Activated CD4-positive, alpha-beta T cell treated with anti-CD3 and anti-CD28 coated beads, Interleukin-2, amount 10 ng/mL, durations not matched to agents 7 days and 5 days (primary cell): Measurements from ENCODE around the gene RMI1. TPM values are rescaled to one million over a fixed set of nuclear protein-coding genes. Genes with fewer than 3 reads are reported as not detected.
"Not testable (repeated sequence)": the region's sequence is repeated elsewhere in the genome, so short reads cannot be mapped to it uniquely, and the experiment has no call there.

Source experiments
- CTCF ChIA-PET: fragments of 350-600 bp; sonication (Branson Sonifier 250); formaldehyde crosslinking; loops from one replicate; lab custom pipeline; 2021; ENCODE audit warnings: antibody characterized with exemption; lab: Charles Lee
- POLR2A ChIA-PET: fragments of 350-600 bp; sonication (Branson Sonifier 250); formaldehyde crosslinking; loops from one replicate; lab custom pipeline; 2021; ENCODE audit warnings: antibody characterized with exemption; lab: Charles Lee
- DNase-seq: peaks from one replicate; pipeline ENCODE4 v3.0.0-alpha.2; 2020
- H3K27ac Mint-ChIP-seq: one replicate; pipeline ENCODE4 v1.8.0; 2021; ENCODE audit warnings: mild to moderate bottlenecking, moderate library complexity, mixed read lengths
- H3K27me3 Mint-ChIP-seq: one replicate; pipeline ENCODE4 v1.8.0; 2021; ENCODE audit warnings: mixed read lengths
- H3K36me3 Mint-ChIP-seq: one replicate; pipeline ENCODE4 v1.8.0; 2021; ENCODE audit warnings: low read depth, mixed read lengths
- H3K4me1 Mint-ChIP-seq: one replicate; pipeline ENCODE4 v1.8.0; 2021; ENCODE audit warnings: mixed read lengths
- H3K4me3 Mint-ChIP-seq: one replicate; pipeline ENCODE4 v1.8.0; 2021; ENCODE audit warnings: mild to moderate bottlenecking, moderate library complexity, mixed read lengths
- H3K9me3 Mint-ChIP-seq: one replicate; pipeline ENCODE4 v1.8.0; 2021; ENCODE audit warnings: mixed read lengths
- total RNA-seq, 2 experiments: library from RNA; stranded (reverse); gene quantifications; one replicate each; pipeline ENCODE4 v1.2.3, GENCODE V29; 2021

Gene RMI1
- total RNA-seq, 2 experiments from 2014 or later: 21.2 to 27.8 TPM

DNA sequence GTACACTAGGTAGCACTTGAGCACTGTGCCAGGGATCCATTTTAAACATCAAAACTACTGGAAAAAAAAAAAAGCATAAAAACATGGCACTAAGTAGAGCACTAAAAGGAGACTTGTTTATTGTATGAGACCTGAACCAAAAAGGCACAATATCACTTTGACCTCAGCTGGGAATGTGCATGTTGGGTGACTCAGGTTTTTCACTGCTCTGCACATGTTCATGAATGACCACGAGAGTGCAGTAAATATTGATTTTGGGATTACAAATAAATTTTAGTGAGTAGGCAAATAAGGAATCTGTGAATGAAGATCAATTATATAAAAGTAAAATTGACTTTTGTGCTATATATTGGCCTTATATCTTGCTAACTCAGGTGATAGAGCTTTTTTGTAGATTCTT lies 11.8 kb downstream of the RMI1 start:
- Mint-ChIP-seq H3K4me3 (no peak overlapping the region), H3K27me3 (no peaks in the 10 kb centered on the region), H3K9me3 (no peaks in the 10 kb centered on the region), H3K4me1 (peaks cover 33% of the 10 kb centered on the region), H3K36me3 (peaks cover 37% of the 10 kb centered on the region), H3K27ac (no peak overlapping the region)
- ChIA-PET POLR2A (interaction anchor here (0.7 kb wide), 1 partner anchor 304 kb away, joined by 3 read pairs; no protein-coding TSS in a partner anchor), CTCF (no interaction called here)
- DNase-seq: no peak

DNA sequence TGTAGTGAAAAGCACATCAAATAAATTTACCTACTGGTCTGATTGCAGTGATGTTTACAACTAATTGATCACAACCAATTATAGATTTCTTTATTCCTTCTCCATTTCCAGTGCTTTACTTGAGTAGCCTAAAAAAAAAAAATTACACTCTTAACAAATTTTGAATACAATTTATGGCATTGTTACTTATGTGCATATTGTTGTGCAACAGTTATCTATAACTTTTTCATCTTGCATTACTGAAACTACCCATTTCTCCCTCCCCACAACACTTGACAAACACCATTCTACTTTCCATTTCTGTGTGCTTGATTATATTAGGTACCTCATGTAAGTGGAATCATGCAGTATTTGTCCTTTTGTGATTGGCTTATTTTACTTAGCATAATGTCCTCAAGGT lies 12.3 kb downstream of the RMI1 start:
- Mint-ChIP-seq H3K4me3 (no peak overlapping the region), H3K4me1 (peaks cover 32% of the 10 kb centered on the region), H3K27me3 (no peaks in the 10 kb centered on the region), H3K36me3 (peaks cover 35% of the 10 kb centered on the region), H3K27ac (no peak overlapping the region), H3K9me3 (no peaks in the 10 kb centered on the region)
- no peak for DNase-seq
- ChIA-PET CTCF (interaction anchor here (0.9 kb wide), 1 partner anchor 9 kb away, joined by 3 read pairs; no protein-coding TSS in a partner anchor), POLR2A (no interaction called here)

DNA sequence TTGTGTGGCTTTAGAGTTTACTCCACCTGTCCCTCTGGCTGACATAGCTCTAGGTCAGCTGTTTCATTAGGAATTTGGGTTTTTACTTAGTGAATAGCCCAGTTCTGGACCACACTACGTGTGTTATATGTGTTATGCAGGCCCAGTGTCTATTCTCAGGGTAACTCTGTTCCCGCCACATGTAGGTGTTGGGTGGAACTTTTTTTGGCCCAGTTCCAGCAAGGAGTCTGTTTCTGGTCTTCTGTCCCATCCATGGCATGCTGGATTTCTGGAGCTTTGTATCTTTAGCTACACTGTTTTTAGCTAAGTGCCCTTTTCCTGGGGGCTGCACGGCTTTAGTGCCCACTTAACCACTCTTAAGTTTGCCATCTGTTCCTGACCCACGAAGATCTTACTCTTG lies 15.5 kb downstream of the RMI1 start:
- no peak overlapping the region for H3K4me3 Mint-ChIP-seq
- CTCF ChIA-PET: no interaction called here
- DNase-seq: no peak
- H3K9me3 Mint-ChIP-seq: no peaks in the 10 kb centered on the region
- no peaks in the 10 kb centered on the region for H3K27me3 Mint-ChIP-seq
- peaks cover 17% of the 10 kb centered on the region for H3K36me3 Mint-ChIP-seq
- POLR2A ChIA-PET: no interaction called here
- no peak overlapping the region for H3K27ac Mint-ChIP-seq
- H3K4me1 Mint-ChIP-seq: peaks cover 32% of the 10 kb centered on the region

DNA sequence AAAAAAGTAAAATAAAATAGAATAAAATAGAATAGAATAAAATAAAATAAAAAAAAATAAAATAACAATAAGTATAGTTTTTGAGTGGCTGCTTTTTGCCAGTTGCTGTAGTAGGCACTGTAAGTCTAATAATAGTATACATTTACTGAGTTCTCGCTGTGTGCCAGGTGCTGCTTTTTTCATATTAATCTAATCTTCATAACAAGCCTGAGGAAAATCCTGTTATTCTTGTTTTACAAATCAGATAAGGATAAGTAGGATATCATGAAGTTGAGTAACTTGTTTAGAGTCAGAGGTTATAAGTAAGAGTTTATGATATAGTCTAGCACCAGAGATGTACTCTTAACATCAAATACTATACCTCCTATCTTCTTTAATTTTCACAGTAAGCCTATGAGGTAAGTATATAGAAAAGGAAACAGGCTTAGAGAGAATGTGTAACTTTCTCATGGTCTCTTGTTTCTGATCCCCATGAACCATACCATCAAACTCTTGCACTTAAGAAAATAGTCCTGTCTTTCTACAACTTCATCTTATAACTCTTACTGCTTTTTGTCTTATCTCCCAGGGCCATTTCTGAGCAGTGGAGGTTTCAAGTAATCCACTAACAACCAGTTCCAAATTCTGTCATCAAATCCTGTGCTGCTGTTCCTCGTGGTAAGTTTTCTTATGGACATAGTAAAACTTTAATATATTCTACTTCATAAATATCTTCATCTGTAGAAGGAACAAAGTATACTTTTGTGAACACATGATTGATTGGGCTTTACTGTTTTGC lies 18.7 kb downstream of the RMI1 start:
- Mint-ChIP-seq H3K27ac (peak overlapping the region; percentile 2), H3K9me3 (no peaks in the 10 kb centered on the region), H3K27me3 (no peaks in the 10 kb centered on the region), H3K36me3 (peaks cover 29% of the 10 kb centered on the region), H3K4me1 (peaks cover 32% of the 10 kb centered on the region), H3K4me3 (no peak overlapping the region)
- CTCF ChIA-PET: no interaction called here
- no peak for DNase-seq
- POLR2A ChIA-PET: no interaction called here

DNA sequence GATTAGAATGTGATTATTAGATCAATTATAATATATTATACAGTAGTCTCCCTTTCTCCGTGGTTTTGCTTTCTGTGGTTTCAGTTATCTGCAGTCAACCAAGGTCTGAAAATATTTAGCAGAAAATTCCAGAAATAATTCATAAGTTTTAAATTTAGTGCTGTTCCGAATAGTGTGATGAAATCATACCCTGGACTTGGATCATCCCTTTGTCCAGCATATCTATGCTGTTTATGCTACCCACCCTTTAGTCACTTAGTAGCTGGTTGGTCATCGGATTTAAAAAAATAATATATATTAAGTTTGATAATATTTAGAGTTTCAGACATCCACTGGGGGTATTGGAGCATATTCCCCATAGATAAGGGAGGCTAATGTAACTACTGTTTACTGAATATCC lies 19.6 kb downstream of the RMI1 start:
- CTCF ChIA-PET: no interaction called here
- Mint-ChIP-seq H3K9me3 (no peaks in the 10 kb centered on the region), H3K4me1 (peaks cover 32% of the 10 kb centered on the region), H3K27me3 (no peaks in the 10 kb centered on the region), H3K36me3 (peaks cover 35% of the 10 kb centered on the region), H3K27ac (no peak overlapping the region), H3K4me3 (no peak overlapping the region)
- POLR2A ChIA-PET: no interaction called here
- DNase-seq: no peak

DNA sequence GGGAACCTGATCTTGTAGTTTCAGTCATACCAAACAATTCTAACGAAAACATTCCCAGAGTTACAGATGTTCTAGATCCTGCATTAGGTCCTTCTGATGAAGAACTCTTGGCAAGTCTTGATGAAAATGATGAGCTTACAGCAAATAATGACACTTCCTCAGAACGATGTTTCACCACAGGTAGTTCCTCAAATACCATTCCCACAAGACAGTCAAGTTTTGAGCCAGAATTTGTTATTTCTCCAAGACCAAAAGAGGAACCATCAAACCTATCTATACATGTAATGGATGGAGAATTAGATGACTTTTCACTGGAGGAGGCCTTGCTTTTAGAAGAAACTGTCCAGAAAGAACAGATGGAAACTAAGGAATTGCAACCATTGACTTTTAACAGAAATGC lies 21.0 kb downstream of the RMI1 start:
- no peaks in the 10 kb centered on the region for H3K27me3 Mint-ChIP-seq
- no peak for DNase-seq
- ChIA-PET CTCF (interaction anchor here (0.5 kb wide), 1 partner anchor 213 kb away, joined by 3 read pairs; no protein-coding TSS in a partner anchor), POLR2A (no interaction called here)
- H3K9me3 Mint-ChIP-seq: no peaks in the 10 kb centered on the region
- H3K4me3 Mint-ChIP-seq: no peak overlapping the region
- peaks cover 21% of the 10 kb centered on the region for H3K4me1 Mint-ChIP-seq
- H3K27ac Mint-ChIP-seq: peak overlapping the region; percentile 39
- H3K36me3 Mint-ChIP-seq: peaks cover 30% of the 10 kb centered on the region

DNA sequence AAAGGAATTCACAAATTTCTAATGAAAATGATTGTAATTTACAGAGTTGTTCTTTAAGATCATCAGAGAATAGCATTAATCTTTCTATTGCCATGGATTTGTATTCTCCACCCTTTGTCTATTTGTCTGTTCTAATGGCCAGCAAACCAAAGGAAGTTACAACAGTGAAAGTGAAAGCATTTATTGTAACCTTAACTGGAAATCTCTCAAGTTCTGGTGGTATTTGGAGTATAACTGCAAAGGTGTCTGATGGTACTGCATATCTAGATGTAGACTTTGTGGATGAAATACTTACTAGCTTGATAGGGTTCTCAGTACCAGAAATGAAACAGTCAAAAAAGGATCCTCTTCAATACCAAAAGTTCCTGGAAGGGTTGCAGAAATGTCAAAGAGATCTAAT lies 21.7 kb downstream of the RMI1 start:
- Mint-ChIP-seq H3K27me3 (no peaks in the 10 kb centered on the region), H3K4me1 (peaks cover 19% of the 10 kb centered on the region), H3K4me3 (peak overlapping the region; percentile 4), H3K9me3 (no peaks in the 10 kb centered on the region), H3K36me3 (peaks cover 31% of the 10 kb centered on the region), H3K27ac (peak overlapping the region; percentile 80)
- ChIA-PET CTCF (interaction anchor here (0.9 kb wide), 1 partner anchor 51 kb away, joined by 3 read pairs; no protein-coding TSS in a partner anchor), POLR2A (no interaction called here)
- no peak for DNase-seq

DNA sequence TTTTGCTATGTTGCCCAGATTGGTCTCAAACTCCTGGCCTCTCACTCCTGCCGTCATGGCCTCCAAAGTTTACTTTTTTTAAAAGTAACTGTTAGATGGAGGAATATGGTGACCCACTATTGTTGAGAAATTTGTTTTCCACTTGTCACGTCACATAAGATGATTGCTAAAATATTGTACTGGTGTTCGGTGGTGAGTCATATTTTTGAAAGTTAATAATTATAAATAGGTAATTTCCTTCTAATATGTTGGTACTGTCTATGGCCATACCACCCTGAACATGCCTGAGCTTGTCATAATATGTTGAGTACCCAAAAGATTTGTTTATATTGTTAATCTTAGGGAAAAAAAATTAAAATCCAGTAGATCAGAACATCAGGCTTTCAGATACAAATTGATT lies 22.6 kb downstream of the RMI1 start:
- no peak overlapping the region for H3K4me3 Mint-ChIP-seq
- H3K4me1 Mint-ChIP-seq: peaks cover 17% of the 10 kb centered on the region
- no peaks in the 10 kb centered on the region for H3K27me3 Mint-ChIP-seq
- H3K27ac Mint-ChIP-seq: no peak overlapping the region
- H3K9me3 Mint-ChIP-seq: no peaks in the 10 kb centered on the region
- no peak for DNase-seq
- ChIA-PET POLR2A (no interaction called here), CTCF (interaction anchor here (0.7 to 0.9 kb wide), 2 partner anchors 52 to 302 kb away, joined by 3 read pairs; no protein-coding TSS in a partner anchor)
- peaks cover 32% of the 10 kb centered on the region for H3K36me3 Mint-ChIP-seq

DNA sequence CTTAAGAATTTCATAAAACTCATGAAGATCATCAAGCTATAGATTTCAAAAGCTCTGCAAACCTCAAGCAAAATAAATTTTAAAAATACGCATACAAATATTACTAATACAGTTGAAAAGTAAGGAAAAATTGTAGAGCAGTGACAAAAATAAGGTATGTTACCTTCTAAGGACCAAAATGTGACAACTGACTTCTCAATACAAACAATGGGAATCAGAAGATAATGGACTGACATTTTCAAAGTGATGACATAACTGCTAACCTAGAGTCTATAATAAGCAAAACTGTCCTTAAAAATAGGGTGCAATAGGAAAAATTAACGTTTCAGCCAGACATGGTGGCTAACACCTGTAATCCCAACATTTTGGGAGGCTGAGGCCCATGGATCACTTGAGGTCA lies 27.1 kb downstream of the RMI1 start:
- DNase-seq: no peak
- Mint-ChIP-seq H3K4me3 (no peak overlapping the region), H3K27ac (no peak overlapping the region), H3K36me3 (peaks cover 17% of the 10 kb centered on the region), H3K4me1 (no peaks in the 10 kb centered on the region), H3K27me3 (no peaks in the 10 kb centered on the region), H3K9me3 (no peaks in the 10 kb centered on the region)
- ChIA-PET CTCF (no interaction called here), POLR2A (no interaction called here)

DNA sequence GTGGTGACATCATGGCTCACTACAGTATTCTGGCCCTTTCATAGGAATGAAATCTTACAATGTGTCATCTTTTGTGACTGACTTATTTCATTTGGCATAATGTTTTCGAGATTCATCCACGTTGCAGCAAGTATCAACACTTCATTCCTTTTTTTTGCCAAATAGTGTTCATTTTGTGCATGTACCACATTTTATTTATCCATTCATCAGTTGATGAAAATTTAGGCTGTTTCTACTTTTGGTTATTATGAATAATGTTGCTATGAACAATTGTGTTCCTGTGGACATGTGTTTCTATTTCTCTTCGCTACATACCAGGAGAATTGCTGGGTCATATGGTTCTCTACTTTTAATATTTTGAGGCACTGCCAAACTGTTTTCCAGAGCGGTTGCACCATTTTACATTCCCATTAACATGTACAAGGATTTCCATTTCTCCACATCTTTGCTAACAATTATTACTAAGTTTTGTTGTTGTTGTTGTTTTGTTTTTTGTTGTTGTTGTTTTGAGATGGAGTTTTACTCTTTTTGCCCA lies 43.5 kb downstream of the RMI1 start:
- no peaks in the 10 kb centered on the region for H3K36me3 Mint-ChIP-seq

DNA sequence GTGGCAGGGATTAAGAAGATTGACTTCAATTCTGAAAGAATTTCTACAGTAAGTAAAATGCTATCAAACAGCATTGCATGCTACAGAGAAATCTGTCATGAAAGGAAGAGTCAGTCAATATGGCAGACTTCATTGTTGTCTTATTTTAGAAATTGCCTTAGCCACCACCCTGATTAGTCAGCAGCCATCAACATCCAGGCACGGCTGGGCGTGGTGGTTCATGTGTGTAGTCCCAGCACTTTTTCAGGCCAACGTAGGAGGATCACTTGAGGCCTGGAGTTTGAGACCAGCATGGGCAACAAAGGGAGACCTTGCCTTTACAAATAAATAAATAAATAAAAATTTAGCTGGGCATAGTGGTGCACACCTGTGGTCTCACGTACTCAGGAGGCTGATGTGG lies 46.6 kb downstream of the RMI1 start:
- Mint-ChIP-seq H3K27ac (no peak overlapping the region), H3K36me3 (no peaks in the 10 kb centered on the region), H3K4me3 (no peak overlapping the region), H3K27me3 (peaks cover 11% of the 10 kb centered on the region), H3K9me3 (no peaks in the 10 kb centered on the region), H3K4me1 (no peaks in the 10 kb centered on the region)
- ChIA-PET POLR2A (no interaction called here), CTCF (no interaction called here)
- no peak for DNase-seq

More for the DNA sequence above, 43.5 kb downstream of the RMI1 start:
- ChIA-PET POLR2A (no interaction called here), CTCF (no interaction called here)
- no peaks in the 10 kb centered on the region for H3K4me1 Mint-ChIP-seq
- peaks cover 11% of the 10 kb centered on the region for H3K27me3 Mint-ChIP-seq
- no peak for DNase-seq
- no peak overlapping the region for H3K4me3 Mint-ChIP-seq
- no peaks in the 10 kb centered on the region for H3K9me3 Mint-ChIP-seq
- H3K27ac Mint-ChIP-seq: no peak overlapping the region

DNA sequence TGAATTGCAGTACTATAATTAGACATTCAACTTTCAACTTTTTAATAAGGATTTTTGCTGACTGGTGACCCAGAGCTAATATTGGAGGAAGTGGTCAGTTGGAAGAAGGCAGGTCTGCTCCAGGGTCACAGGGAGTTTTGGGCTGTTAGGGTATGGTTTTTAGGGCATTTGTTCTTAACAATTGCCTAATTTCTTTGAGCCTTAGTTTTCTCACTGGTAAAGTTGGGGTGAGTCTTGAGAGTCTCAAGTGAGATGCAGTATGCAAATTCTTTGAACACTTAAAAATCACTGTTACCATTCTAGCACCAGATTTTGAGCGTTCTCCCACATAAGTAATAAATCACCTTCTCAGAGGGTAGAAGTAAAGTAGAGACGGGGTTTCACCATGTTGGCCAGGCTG lies 50.9 kb downstream of the RMI1 start:
- POLR2A ChIA-PET: no interaction called here
- H3K36me3 Mint-ChIP-seq: no peaks in the 10 kb centered on the region
- CTCF ChIA-PET: interaction anchor here (1.0 kb wide), 1 partner anchor 34 kb away, joined by 3 read pairs; no protein-coding TSS in a partner anchor
- no peaks in the 10 kb centered on the region for H3K9me3 Mint-ChIP-seq
- H3K27ac Mint-ChIP-seq: no peak overlapping the region
- no peaks in the 10 kb centered on the region for H3K4me1 Mint-ChIP-seq
- DNase-seq: no peak
- H3K27me3 Mint-ChIP-seq: peaks cover 22% of the 10 kb centered on the region
- H3K4me3 Mint-ChIP-seq: no peak overlapping the region

DNA sequence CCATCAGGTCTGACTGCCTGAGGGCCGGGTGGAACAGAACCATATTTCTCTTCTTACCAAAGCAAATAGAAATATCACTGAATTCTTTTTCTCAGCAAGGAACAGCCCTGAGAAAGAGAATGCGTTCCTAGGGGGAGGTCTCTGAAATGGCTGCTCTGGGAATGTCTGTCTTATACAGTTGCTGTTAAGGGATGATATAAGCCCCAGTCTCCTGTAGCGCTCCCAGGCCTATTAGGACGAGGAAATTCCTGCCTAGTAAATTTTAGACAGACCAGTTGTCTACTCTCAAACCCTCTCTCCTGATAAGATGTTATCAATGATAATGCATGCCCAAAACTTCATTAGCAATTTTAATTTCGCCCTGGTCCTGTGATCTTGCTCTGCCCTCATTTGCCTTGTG lies 61.3 kb downstream of the RMI1 start:
- POLR2A ChIA-PET, H3K4me1 Mint-ChIP-seq, DNase-seq, H3K4me3 Mint-ChIP-seq, H3K27ac Mint-ChIP-seq, CTCF ChIA-PET, H3K9me3 Mint-ChIP-seq, H3K36me3 Mint-ChIP-seq: not testable (repeated sequence)
- peaks cover 24% of the 10 kb centered on the region for H3K27me3 Mint-ChIP-seq
